NCI-H748 (cell line): ENCODE results near the gene PTOV1.
A peak's percentile ranks its signal among the peaks of the same experiment; 100 is the strongest.

Experiments used
- DNase-seq: peaks from one replicate; lab custom pipeline; 2025; ENCODE audit not compliant: unreplicated experiment; lab: John Stamatoyannopoulos, UW

PTOV1 gene

GRCh38 chr19:49843265-49843664 lies 7.7 kb upstream of the PTOV1 start:
- DNase-seq = no peak

- no peak for DNase-seq
Observed at GRCh38 chr19:49844138-49845095, 6.5 kb upstream of the PTOV1 start.

- no peak for DNase-seq
Observed at GRCh38 chr19:49845414-49845813, 5.5 kb upstream of the PTOV1 start.

DNA sequence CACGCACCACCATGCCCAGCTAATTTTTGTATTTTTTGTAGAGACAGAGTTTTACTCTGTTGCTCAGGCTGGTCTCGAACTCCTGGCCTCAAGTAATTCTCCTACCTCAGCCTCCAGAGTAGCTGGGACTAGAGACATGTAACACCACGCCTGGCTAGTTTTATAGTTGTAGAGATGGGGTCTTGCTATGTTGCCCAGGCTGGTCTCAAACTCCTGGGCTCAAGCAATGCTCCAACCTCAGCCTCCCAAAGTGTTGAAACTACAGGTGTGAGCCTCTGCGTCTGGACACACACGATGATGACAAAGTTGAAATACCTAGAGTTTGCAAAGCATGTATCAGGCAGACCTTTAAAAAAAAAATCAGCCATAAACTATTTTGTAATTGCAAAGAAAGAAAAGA lies 4.6 kb upstream of the PTOV1 start:
- DNase-seq = no peak

GRCh38 chr19:49847731-49848696 lies 2.9 kb upstream of the PTOV1 start:
- DNase-seq = no peak

GRCh38 chr19:49848938-49849337 lies 2.0 kb upstream of the PTOV1 start:
- no peak for DNase-seq

DNA sequence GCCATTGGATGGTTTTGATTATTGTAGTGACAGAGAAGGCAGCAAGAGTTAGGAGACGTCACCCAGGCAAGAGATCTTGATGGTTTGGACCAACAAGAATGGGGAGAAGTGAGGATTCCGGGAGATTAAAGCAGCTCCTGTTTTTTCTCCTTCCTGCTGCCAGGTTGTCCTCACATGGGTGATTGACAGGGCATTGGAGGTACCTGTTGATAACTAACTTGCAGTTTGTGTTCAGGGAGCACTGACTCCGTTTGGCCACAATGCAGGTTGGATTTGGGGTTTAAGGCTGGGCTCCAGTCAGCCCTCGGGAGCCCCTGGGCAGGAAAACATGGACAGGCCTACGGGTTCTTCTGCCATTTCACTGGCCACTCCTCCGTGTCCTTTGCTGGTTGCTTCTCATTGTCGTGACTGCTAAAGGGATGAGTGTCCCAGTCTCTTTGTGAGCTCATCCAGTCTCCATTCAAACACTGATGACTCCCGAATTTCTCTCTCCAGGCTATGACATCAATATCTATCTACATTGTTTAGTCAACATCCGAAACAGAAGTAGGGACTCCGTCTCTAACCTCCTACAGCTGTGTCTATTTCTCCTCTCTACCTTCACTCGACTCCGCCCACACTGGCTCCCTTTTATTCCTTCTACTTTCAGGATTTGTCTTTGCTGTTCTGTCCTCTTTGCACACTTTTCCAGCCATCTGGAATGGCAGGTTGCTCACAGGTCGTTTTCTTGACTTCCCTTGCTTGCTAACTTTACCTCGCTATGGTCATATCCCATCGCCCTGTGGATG lies 1.3 kb upstream of the PTOV1 start:
- DNase-seq = peak; percentile 54

- DNase-seq = no peak
Observed at GRCh38 chr19:49850221-49850486, 805 bp upstream of the PTOV1 start.

- DNase-seq = peak; percentile 78
Observed at GRCh38 chr19:49851456-49852259, 699 bp downstream of the PTOV1 start.

- no peak for DNase-seq
Observed at GRCh38 chr19:49852631-49853126, 1.7 kb downstream of the PTOV1 start.

- DNase-seq = no peak
Observed at GRCh38 chr19:49853852-49854377, 3.0 kb downstream of the PTOV1 start.

DNA sequence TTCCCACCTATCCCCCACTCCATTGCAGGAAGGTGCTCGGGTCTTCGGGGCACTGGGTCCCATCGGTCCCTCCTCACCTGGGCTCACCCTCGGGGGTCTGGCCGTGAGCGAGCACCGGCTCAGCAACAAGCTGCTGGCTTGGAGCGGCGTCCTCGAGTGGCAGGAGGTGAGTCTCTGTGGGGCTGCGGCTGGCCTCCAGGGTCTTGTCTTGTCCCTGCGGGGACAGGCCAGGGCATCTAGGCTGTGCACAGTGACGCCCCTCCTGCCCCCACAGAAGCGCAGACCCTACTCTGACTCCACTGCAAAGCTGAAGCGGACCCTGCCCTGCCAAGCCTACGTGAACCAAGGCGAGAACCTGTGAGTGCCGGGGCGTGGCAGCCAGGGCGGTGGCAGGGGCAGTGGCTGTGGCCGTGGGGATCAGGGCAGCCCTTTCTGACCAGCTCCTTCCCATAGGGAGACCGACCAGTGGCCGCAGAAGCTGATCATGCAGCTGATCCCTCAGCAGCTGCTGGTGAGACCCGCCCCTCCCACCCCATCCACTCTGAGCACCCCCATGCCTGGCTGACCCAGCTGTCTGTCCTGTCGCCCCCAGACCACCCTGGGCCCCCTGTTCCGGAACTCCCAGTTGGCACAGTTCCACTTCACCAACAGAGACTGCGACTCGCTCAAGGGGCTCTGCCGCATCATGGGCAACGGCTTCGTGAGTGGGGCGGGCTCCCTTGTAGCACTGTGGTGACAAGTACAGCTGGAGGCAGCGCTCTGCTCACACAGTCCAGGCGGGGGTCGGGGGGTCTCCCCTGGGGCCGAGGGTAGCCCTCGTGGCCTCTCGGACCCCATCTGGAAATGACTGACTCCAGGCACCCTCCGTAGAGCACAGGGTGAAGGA lies 3.7 kb downstream of the PTOV1 start:
- no peak for DNase-seq

DNA sequence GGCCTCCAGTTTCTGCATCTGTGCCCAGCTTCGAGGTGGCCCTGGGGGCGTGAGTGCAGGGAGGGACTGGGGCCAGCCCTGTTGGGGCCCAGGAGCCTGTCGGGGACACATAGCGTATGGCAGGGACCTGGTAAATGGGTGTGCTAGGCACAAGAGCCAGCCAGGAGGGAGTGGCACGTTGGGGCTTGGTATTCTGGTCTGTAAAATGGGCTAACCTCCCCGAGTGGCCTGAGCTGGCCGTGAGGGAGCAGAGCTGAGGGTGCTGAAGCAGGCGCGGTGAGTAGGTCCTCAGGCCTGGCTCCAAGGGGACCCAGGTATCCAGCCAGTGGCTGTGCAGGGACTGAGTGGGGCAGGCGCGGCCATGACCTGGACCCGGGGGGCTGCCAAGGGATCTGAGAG lies 4.3 kb downstream of the PTOV1 start:
- DNase-seq = no peak

- DNase-seq = no peak
Observed at GRCh38 chr19:49855676-49856573, 5.0 kb downstream of the PTOV1 start.

GRCh38 chr19:49856574-49857021 lies 5.6 kb downstream of the PTOV1 start:
- DNase-seq = no peak

DNA sequence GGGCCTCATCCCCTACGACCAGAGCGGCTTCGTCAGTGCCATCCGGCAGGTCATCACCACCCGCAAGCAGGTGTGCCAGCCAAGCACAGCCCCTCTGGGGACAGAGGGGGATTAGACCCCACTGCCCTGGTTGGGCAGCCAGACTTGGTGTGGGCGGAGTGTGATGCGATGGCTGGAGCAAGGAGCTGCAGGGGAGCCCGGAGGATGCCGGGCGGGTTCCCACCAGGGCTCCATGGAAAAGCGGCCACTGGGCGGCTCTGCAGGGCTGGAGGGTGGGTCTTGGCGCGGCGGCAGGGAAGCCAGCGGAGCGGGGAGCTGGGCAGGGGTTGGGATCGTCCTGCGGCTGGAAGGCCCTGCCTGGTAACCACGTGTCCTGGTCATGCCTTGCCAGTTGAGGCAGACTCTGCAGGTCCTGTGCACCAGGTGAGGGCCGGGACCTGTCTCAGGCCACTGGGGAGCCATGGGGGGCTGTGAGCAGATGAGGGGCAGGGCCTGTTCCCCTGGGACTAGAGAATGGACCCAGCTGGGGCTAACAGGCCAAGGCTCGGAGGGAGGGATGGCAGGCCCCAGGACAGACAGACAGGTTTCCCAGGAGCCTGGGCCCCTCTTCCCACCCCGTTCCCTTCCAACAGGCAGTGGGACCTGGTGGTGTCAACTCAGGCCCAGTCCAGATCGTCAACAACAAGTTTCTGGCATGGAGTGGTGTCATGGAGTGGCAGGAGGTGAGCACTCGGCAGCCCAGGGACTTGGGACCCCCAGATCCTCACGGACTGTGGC lies 6.3 kb downstream of the PTOV1 start:
- no peak for DNase-seq

- DNase-seq = no peak
Observed at GRCh38 chr19:49857838-49858087, 6.8 kb downstream of the PTOV1 start.
